GM18951 (cell line): ENCODE results near the gene SLC41A3.

Experiments used
- POLR2A ChIP-seq: IDR thresholded peaks from 4 replicates; pipeline ENCODE4 v1.6.1; 2011; ENCODE audit warnings: mild to moderate bottlenecking; ENCODE audit not compliant: insufficient read length, insufficient read depth; ENCODE audit errors: extremely low read depth
- in situ Hi-C: fragments of 300-500 bp; cut with MboI; formaldehyde crosslinking; loops from one replicate; pipeline ENCODE4 v1.12.0; 2022; ENCODE audit warnings: low sequenced_read_pairs, mixed read lengths, inconsistent platforms; ENCODE audit not compliant: unreplicated experiment

The SLC41A3 gene

GRCh38 chr3:126023390-126023789 is 60.5 kb downstream of the SLC41A3 start:
- in situ Hi-C loops = no loop called here
- no peak for TF ChIP-seq POLR2A

- TF ChIP-seq POLR2A = no peak
- in situ Hi-C loops = no loop called here
Observed at GRCh38 chr3:126022741-126023359, 61.1 kb downstream of the SLC41A3 start.

- in situ Hi-C loops = no loop called here
- no peak for TF ChIP-seq POLR2A
Observed at GRCh38 chr3:126021702-126022101, 62.2 kb downstream of the SLC41A3 start.

DNA sequence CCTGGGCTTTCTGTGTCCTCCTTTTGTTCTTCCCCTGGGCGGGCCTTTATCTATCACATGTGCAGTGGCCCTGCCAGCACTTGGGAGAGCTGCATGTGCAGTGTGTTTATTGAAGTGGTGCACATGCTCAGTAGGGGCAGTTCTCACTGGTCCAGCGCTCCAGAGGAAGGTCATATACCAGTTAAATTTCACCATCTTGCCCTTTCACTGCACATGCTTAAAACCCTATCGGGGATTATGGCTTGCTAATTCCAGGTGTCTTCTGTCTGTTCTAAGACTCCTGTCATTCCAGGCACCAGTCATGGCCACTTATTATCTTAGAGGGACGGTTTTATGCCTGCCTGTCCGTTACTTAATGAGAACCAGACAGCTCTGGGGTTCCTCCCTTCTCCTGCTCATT is 62.7 kb downstream of the SLC41A3 start:
- in situ Hi-C loops = no loop called here
- TF ChIP-seq POLR2A = no peak

DNA sequence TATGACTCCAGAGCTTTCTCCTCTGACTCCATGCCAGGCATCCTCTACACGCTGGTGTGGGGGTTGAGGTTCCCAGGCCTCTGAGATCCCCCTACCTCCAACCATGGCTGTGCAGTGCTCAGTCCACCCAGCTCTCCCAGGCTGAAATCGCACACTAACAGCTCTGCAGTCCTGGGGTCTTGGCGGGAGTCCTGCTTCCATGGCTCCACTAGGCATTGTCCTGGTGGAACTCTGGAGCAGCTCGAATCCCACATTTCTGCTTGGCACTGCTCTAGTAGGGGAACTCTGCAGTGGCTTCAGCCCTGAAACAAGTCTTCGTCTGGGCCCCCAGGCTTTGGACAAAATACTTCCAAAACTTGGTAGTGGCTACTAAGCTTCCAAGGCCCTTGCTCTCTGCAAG is 64.2 kb downstream of the SLC41A3 start:
- in situ Hi-C loops = no loop called here

GRCh38 chr3:126018995-126019394 is 64.9 kb downstream of the SLC41A3 start:
- TF ChIP-seq POLR2A = no peak
- in situ Hi-C loops = no loop called here

More for the DNA sequence above, 64.2 kb downstream of the SLC41A3 start:
- no peak for TF ChIP-seq POLR2A

DNA sequence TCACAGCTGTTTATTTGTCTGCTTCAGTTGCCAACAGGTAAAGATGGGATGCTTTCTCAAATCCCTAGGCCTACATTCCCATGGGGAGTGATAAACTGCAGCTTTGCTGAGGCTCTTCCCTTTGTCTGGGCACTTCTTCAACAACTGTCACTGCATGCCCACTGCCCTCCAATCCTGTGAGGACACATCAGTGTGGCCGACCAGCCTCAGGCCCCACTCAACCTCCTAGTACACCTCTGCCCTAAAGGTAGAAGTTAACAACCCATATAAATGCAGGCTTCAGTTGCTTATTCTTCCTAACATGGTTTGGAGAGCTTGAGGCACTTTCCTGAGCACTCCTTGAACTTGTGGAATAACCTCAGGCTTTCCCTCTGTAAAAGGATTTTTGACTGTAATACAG is 65.4 kb downstream of the SLC41A3 start:
- no peak for TF ChIP-seq POLR2A

DNA sequence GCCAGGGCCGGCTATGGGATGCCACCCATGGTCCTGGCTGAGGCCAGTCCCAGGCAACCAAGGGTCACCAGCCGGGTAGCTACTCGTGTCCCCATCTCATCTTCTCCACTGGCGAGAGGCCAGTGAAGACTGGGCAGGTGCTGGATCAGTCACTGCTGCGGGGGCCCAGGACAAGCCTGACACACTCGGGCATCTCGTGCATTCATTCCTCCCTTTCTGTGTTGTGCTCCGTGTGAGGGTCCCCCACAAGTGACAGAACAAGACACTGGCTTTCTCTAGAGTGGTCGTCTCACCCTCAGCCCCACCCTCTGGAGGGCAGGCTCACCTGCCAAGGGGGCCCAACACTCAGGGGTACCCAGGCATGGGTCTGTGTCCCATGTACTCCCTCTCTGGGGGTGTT is 66.6 kb downstream of the SLC41A3 start:
- no peak for TF ChIP-seq POLR2A
- in situ Hi-C loops = no loop called here

More for the DNA sequence above, 65.4 kb downstream of the SLC41A3 start:
- in situ Hi-C loops = no loop called here

DNA sequence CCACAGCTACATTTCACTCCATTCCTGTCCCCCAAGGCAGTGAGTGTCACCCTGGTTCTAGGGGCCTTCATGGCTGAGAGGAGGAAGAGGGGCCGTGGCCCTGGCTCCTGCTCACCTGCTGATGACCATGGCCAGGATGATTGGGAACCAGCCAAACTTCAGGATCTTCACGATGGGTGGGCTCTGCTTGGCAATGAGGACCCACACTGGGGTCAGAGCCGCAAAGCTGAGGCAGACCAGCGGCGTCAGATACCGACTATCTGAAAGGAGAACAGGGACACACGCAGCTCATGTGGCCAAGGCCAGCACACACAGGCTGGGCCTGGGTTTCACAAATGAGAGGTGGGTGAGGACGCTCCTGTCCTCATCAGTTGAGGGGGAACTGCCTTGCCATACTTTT is 67.3 kb downstream of the SLC41A3 start:
- in situ Hi-C loops = no loop called here
- no peak for TF ChIP-seq POLR2A

DNA sequence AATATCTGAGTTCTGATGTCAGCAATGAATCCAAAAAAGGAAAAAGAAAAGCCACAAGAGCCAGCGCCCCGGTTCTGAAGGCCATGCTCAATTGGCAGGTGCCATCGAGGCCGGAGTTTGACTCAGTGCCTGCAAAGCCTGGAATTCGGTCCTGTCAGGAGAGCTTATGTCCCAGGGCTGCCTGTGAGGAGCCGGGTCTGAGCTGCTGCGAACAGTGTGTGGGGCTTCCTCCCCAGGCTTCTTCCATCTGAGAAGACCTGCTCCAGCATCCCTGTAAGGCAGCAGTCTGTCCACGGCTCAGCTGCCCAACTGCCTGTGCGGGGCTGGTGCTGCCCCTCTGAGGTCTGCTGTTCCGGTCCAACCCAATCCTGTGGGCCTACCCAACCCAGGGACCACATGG is 68.8 kb downstream of the SLC41A3 start:
- no peak for TF ChIP-seq POLR2A
- in situ Hi-C loops = no loop called here

DNA sequence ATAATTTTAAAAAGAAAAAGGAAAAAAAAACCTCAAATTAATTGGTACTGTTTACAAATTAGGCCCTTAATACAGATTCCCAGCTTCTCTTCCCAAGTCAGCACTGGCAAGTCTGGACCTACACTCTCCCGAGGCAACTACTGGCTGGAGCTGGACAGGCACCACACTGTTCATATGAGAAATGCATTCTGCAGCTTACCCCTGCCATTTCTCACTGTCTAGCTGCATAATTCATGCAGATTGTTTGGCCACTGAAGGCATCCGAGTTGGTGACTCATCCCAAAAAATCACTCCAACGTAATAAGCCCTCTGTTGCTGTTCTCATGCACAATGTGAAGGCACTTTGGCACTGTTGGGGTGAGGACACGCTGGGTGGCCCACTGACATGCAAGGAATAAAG is 69.7 kb downstream of the SLC41A3 start:
- in situ Hi-C loops = no loop called here
- no peak for TF ChIP-seq POLR2A

- no peak for TF ChIP-seq POLR2A
- in situ Hi-C loops = no loop called here
Observed at GRCh38 chr3:126013751-126014156, 70.2 kb downstream of the SLC41A3 start.

DNA sequence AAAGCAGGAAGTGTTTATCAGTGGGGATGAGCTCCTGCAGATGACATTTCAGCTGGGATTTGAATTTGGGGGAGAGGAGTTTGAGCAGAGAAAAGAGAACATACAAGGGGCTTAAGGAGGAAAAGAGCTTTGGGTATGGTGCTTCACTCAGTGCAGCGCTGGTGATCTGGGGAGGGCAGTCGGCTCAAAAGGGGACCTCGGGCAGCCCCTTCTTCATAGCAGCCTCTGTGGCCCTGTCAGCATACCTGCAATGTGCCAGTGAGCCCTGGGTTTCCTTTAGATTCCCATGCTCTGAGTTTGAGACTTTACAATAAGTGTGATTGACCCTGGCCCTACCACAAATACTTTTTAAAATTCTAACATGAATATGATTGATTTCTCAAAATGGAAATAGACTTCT is 74.7 kb downstream of the SLC41A3 start:
- in situ Hi-C loops = no loop called here
- TF ChIP-seq POLR2A = no peak

DNA sequence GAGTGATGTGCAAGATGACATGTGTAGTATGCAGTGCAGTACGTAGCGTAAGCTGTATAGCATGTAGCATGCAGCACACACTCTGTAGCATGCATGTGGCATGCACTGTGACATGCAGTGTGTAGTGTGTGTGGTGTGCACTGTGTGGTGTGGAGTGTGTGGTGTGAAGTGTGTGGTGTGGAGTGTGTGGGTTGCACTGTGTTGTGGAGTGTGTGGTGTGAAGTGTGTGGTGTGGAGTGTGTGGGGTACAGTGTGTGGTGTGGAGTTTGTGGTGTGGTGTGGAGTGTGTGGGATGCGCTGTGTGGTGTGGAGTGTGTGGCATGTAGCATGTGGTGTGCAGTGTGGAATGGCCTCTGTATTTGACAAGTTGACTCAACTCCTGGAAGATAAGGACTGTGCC is 75.7 kb downstream of the SLC41A3 start:
- no peak for TF ChIP-seq POLR2A
- in situ Hi-C loops = no loop called here

- in situ Hi-C loops = no loop called here
- no peak for TF ChIP-seq POLR2A
Observed at GRCh38 chr3:126005951-126006350, 78.0 kb downstream of the SLC41A3 start.
